Omental fat pad (tissue), 4 donors: Measurements from ENCODE around the gene NT5C1A. TPM values are rescaled to one million over a fixed set of nuclear protein-coding genes. Genes with fewer than 3 reads are reported as not detected.

Experiments used
- ATAC-seq: fragments of 150-250 bp; one replicate; pipeline ENCODE4 v1.9.1; 2016; ENCODE audit warnings: mild to moderate bottlenecking, moderate library complexity; ENCODE audit not compliant: low FRiP score
- DNase-seq: peaks from one replicate; pipeline ENCODE4 v3.0.0-alpha.2; 2019; ENCODE audit warnings: low spot score
- CTCF ChIP-seq, 3 donors: fragments of 450-650 bp; IDR thresholded peaks; one replicate each; pipeline ENCODE4 v1.5.1; 2016 to 2017; ENCODE audit warnings: antibody characterized with exemption in 3 of 3, mild to moderate bottlenecking in 3 of 3, moderate library complexity in 2 of 3
- total RNA-seq, 4 donors: library from RNA; depleted of rRNA; stranded (reverse); fragments of >200 nt; gene quantifications; one replicate each; pipeline ENCODE4 v1.1.0, GENCODE V29; 2016

NT5C1A gene
- total RNA-seq, 4 donors from 2014 or later = 1.3 TPM; not detected in 3

- no peak for DNase-seq
- no peak for TF ChIP-seq CTCF (IDR thresholded peaks at IDR 0.05)
- ATAC-seq = no peak
These were observed 54.3 kb downstream of the NT5C1A start for GRCh38 chr1:39617488-39618049.

GRCh38 chr1:39615086-39615673 is 56.7 kb downstream of the NT5C1A start:
- DNase-seq (no peak), ATAC-seq (no peak)
- TF ChIP-seq CTCF (IDR thresholded peaks at IDR 0.05) = no peak

- TF ChIP-seq CTCF (IDR thresholded peaks at IDR 0.05) = no peak
- DNase-seq (no peak), ATAC-seq (no peak)
These were observed 57.4 kb downstream of the NT5C1A start for GRCh38 chr1:39614488-39614887.

DNA sequence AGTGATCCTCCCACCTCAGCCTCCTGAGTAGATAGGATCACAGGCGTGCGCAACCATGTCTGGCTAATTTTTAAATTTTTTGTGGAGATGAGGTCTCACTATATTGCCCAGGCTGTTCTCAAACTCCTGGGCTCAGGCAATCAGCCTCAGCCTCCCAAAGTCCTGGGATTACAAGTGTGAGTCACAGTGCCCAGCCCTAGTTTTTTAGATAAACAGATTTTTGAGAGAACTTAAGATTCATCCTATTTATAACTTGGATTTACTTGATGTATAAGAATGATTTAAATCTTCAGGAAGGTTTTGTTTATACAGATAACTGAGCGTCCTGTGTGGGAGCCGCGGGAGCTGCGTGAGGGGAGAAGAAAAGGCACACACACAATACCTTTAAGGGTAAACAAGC is 58.7 kb downstream of the NT5C1A start:
- TF ChIP-seq CTCF (IDR thresholded peaks at IDR 0.05) = no peak
- DNase-seq = no peak
- ATAC-seq = no peak

DNA sequence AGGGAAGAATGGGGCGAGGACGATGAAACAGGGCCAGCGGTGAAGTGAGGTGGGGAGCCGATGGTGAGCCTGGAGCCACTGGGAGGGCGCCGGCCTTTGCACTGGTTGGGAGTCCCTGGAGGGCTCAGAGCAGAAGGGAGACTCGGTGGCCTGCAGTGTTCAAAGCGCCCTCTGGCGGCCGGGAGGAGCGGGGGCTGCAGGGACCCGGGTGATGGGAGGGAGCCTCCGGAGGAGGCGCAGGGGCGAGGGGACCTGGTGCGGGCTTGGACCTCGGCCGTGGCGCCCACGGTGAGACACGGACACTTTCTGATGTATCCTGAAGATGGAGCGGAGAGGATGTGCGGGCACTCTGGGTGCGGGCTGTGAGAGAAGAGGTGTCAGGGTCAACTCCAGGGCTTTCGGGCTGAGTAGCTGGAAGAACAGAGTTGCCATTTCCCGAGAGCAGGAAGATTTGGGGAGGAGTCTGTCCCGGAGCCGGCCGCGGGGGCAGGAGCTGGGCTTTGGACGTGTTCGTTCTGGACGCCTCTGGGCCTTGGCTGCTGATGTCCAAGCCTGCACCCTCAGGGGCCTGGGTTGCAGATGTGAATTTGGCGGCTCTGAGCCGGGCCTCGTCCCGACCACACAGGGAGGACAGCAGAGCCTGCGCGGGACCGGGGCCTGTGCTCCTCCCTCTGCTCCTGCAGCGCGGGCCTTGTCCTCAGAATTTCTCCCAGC is 62.1 kb downstream of the NT5C1A start:
- peak in 1 of 3 donors; percentile 13 for TF ChIP-seq CTCF (IDR thresholded peaks at IDR 0.05)
- ATAC-seq = peak; percentile 34
- peak; percentile 57 for DNase-seq

Other genes with a start within 250 kb of the NT5C1A start
- gene BMP8A, start 180.5 kb downstream of the NT5C1A start, total RNA-seq = 1 to 10 TPM in 1 of 4 donors, not detected in 3; 2.0 TPM
- gene PABPC4, start 95.3 kb downstream of the NT5C1A start, total RNA-seq = 100 to 1,000 TPM; 142 to 379 (median 186) TPM
- 1 to 10 TPM; 3.3 to 6.5 (median 5.3) TPM for gene HEYL, start 32.5 kb downstream of the NT5C1A start, total RNA-seq
- under 1 TPM in 3 of 4 donors, not detected in 1; 0.16 to 0.74 (median 0.24) TPM for gene HPCAL4, start 19.3 kb upstream of the NT5C1A start, total RNA-seq
- gene PPIE, start 66.8 kb upstream of the NT5C1A start, total RNA-seq = 10 to 100 TPM; 22.7 to 39.6 (median 27.8) TPM
- 1 to 10 TPM in 1 of 4 donors, under 1 TPM in 3; 0.24 to 1.4 (median 0.31) TPM for gene OXCT2, start 99.2 kb upstream of the NT5C1A start, total RNA-seq
- gene BMP8B, start 116.8 kb upstream of the NT5C1A start, total RNA-seq = 1 to 10 TPM in 1 of 4 donors, under 1 TPM in 3; 0.24 to 2.0 (median 0.33) TPM
- gene TRIT1, start 211.4 kb upstream of the NT5C1A start, total RNA-seq = 10 to 100 TPM in 3 of 4 donors, 1 to 10 TPM in 1; 8.4 to 15.8 (median 13.1) TPM
- gene MYCL, start 229.8 kb upstream of the NT5C1A start, total RNA-seq = 1 to 10 TPM in 1 of 4 donors, under 1 TPM in 1, not detected in 2; 0.31 to 1.3 TPM